OCI-LY3 (cell line): ENCODE measurements around the gene ACBD6.

Experiments
- CTCF ChIP-seq: fragments of 200-600, 300-600 bp; sonication (generic); IDR thresholded peaks from 2 replicates; pipeline ENCODE4 v1.5.1; 2014; ENCODE audit warnings: antibody characterized with exemption, low read length, low read depth
- EZH2phosphoT487 ChIP-seq: fragments of 200-600 bp; shearing (Covaris generic); IDR thresholded peaks from 2 replicates; pipeline ENCODE4 v1.6.1; 2018; ENCODE audit warnings: antibody characterized with exemption, mixed run types, low read depth

DNA sequence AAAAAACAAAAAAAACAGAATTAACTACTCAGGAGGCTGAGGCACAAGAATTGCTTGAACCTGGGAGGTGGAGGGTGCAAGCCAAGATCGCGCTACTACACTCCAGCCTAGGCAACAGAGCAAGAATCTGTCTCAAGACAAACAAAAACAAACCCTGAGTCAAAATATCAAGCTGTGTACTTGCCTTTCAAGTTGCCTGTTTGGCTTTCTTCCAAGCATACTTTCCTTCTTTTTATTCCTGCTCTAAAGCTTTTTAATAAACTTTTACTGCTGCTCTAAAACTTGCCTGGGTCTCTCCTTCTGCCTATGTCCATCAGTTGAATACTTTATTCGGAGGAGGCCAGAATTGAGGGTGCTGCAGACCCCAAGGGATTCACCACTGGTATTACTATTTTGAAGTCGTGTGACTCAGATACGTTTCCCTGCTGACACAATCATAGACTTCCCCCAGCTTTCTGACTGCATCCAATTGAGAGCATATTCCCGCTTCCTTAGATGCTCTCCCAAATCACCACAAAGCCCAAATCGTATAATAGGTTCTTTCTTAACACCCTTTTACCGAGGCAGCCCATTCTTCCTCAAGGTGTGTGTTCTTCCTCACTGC lies 3.5 kb upstream of the ACBD6 start:
- TF ChIP-seq CTCF (no peak), EZH2phosphoT487 (no peak)
